ENCODE measurements around the gene CNTN4. TPM values are rescaled to one million over a fixed set of nuclear protein-coding genes. Genes with fewer than 3 reads are reported as not detected.
A peak's percentile ranks its signal among the peaks of the same experiment; 100 is the strongest.
"Not testable (repeated sequence)": the region's sequence is repeated elsewhere in the genome, so short reads cannot be mapped to it uniquely, and the experiment has no call there.

The CNTN4 gene
- total RNA-seq, 1 donor from 2014 or later = 1.6 TPM

DNA sequence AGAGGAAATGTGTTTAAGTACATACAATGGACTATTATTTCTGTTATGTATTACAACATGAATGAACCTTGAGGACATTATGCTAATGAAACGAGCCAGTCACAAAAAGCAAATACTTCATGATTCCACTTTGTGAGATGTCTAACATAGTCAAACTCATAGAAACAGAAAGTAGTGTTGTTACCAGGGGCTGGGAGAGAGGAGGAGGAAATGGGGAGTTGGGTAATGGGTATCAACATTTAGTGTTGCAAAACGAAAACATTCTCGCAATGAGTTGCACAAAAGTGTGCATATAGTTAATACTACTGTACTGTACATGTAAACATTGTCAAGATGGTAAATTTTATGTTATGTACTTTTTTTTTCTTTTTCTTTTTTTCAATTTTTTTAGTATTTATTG is 817.2 kb downstream of the CNTN4 start:
- DNase-seq (ENCODE audit: low read depth) = no peak
- no peak overlapping the region for H3K4me3 ChIP-seq (ENCODE audit: low read depth, low read length)
- TF ChIP-seq, protein P1, sequence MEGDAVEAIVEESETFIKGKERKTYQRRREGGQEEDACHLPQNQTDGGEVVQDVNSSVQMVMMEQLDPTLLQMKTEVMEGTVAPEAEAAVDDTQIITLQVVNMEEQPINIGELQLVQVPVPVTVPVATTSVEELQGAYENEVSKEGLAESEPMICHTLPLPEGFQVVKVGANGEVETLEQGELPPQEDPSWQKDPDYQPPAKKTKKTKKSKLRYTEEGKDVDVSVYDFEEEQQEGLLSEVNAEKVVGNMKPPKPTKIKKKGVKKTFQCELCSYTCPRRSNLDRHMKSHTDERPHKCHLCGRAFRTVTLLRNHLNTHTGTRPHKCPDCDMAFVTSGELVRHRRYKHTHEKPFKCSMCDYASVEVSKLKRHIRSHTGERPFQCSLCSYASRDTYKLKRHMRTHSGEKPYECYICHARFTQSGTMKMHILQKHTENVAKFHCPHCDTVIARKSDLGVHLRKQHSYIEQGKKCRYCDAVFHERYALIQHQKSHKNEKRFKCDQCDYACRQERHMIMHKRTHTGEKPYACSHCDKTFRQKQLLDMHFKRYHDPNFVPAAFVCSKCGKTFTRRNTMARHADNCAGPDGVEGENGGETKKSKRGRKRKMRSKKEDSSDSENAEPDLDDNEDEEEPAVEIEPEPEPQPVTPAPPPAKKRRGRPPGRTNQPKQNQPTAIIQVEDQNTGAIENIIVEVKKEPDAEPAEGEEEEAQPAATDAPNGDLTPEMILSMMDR (conservative IDR thresholded peaks at IDR 0.05; ENCODE audit: low read depth, low read length) = no peak

DNA sequence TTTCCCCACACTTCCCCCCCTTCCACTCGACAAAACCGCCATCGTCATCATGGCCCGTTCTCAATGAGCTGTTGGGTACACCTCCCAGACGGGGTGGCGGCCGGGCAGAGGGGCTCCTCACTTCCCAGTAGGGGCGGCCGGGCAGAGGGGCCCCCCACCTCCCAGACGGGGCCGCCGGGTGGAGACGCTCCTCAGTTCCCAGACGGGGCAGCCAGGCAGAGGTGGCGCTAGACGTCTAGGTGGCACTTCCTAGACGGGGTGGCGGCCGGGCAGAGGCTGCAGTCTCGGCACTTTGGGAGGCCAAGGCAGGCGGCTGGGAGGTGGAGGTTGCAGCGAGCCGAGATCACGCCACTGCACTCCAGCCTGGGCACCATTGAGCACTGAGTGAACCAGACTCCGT is 818.0 kb downstream of the CNTN4 start:
- H3K4me3 ChIP-seq (ENCODE audit: low read depth, low read length); DNase-seq (ENCODE audit: low read depth): not testable (repeated sequence)

DNA sequence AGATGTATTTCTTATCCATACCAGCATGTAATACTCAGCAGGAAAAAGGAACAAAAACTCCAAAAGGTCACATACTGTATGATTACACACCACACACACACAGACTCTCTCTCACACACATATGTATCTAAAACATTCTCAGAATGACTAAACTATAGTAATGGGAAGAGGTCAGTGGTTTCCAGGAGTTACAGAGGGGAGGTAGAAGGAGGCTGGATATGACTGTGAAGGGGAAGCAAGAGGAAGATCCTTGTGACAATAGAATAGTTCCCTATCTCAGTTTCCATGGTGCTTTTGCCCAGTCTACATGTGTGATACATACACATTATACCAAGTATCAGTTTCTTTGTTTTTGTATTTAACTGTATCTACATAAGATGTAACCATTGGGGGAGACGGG is 821.4 kb downstream of the CNTN4 start:
- H3K4me3 ChIP-seq (ENCODE audit: low read depth, low read length) = no peak overlapping the region
- no peak for DNase-seq (ENCODE audit: low read depth)
- TF ChIP-seq, protein P1 (conservative IDR thresholded peaks at IDR 0.05; ENCODE audit: low read depth, low read length) = no peak

DNA sequence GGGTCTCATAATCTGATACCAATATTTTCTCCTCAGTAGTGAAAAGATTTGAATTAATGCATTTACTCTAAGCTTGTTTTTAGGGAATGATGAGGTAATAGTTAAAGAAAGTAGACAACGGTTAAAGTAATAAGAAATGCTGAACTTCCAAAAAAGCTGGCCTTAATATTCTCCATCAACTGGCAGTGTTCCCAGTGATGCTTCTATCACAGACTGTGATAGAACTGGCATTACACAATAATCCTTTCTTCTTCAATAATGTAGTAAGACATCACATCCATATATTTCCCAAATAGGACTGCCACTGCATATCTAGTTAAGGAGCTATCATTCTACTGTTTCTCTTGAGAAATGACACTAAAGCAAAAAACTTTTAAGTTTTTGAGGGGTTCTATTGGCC is 822.8 kb downstream of the CNTN4 start:
- no peak overlapping the region for H3K4me3 ChIP-seq (ENCODE audit: low read depth, low read length)
- DNase-seq (ENCODE audit: low read depth) = no peak
- TF ChIP-seq, protein P1 (conservative IDR thresholded peaks at IDR 0.05; ENCODE audit: low read depth, low read length) = no peak

DNA sequence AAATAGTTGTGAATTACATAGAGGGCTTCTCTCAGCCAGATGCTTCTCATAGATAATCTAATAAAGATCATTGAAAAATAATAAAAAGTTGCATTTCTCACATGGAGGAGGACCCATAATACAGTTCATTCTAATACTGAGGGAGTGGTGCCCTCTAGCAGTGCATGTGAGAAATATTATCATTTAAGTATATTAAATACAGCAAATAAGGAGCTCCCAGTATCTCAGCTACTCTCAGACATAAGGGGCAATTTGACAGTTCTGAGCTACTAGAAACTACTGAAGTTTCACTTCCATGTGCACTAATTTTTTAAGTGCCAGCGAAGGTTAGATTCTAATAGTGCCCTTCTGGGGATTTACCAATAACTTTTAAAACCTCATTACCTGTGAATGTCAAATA is 823.2 kb downstream of the CNTN4 start:
- DNase-seq (ENCODE audit: low read depth) = no peak
- TF ChIP-seq, protein P1 (conservative IDR thresholded peaks at IDR 0.05; ENCODE audit: low read depth, low read length) = peak; percentile 61
- H3K4me3 ChIP-seq (ENCODE audit: low read depth, low read length) = no peak overlapping the region

DNA sequence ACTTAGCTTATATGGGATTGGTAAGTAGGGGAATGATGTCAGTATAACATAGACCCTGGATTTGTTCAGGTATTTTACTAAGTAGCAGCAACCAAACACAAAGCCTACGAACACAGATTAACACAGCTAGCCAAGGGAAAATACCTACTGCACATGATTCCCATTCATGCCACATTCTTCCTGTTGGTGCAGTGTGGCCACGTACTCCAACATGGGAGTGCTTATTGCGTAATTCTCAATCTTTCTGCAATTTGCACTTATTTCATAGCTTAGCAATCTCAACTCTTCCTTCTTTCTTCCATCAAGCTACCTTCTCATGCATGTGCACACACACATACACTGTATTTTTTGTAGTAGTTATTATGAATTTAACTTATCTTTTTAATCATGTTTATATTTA is 824.7 kb downstream of the CNTN4 start:
- no peak for DNase-seq (ENCODE audit: low read depth)
- TF ChIP-seq, protein P1 (conservative IDR thresholded peaks at IDR 0.05; ENCODE audit: low read depth, low read length) = no peak
- H3K4me3 ChIP-seq (ENCODE audit: low read depth, low read length) = no peak overlapping the region

DNA sequence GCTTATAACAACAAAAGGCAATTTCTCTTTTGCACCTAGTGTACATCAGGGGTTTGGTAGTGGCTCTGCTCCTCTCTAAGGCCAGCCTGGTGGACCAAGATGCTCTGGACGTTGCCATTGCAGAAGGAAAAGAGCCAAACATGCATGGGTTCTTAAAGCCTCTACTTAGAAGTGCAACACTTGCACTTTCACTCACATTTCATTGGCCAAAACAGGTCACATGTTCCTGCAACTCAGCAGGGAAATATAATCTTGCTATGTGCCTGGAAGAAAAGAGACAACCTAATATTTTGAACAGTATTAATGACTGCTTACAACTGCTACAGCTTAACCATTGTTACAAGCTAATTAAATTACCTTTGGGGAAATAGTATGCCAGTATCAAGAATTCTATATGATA is 828.6 kb downstream of the CNTN4 start:
- no peak for DNase-seq (ENCODE audit: low read depth)
- TF ChIP-seq, protein P1 (conservative IDR thresholded peaks at IDR 0.05; ENCODE audit: low read depth, low read length) = no peak
- H3K4me3 ChIP-seq (ENCODE audit: low read depth, low read length) = no peak overlapping the region

DNA sequence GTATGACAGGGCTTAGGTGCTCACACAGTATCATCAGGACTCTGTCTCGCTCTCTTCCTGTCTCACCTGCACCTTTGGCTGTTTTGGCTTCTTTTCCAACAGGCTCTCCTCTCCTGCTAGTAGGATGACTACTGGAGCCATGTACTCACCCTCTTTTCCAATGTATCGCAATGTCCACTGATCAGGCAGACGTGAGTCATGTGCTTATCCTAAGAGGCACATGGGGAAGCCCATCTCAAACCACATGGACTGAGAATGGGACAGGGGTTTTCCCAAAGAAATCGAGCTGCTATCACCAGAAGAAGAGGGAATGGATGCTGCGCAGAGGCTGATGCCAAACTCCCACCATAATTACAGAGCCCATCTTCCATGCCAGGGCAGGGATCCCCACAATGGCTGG is 830.9 kb downstream of the CNTN4 start:
- no peak overlapping the region for H3K4me3 ChIP-seq (ENCODE audit: low read depth, low read length)
- TF ChIP-seq, protein P1 (conservative IDR thresholded peaks at IDR 0.05; ENCODE audit: low read depth, low read length) = no peak
- no peak for DNase-seq (ENCODE audit: low read depth)

Measured in epithelial cell of proximal tubule (primary cell).